Activated CD4-positive, alpha-beta T cell treated with anti-CD3 and anti-CD28 coated beads for 1 hour (primary cell): Measurements from ENCODE around the gene PGP.

Experiments used
- DNase-seq: peaks from one replicate; pipeline ENCODE4 v3.0.0-alpha.2; 2020

Gene PGP

DNA sequence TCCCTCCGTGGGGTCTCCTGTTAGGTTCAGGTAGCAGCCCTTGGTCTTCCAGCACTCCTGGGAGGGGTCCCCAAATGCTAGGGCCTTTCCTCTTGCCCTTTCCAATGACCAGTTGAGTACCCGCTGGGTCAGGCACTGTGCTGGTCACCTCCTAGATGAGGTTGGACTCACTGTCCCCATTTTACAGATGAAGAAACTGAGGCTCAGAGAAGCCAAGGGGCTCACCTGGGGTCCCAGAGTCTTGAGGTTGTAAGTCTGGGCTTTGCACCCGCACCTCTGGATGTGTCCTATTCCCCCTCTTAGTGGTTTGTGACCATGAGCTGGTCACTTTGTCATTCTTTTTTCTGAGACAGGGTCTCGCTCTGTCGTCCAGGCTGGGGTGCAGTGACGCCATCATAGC lies 16.9 kb downstream of the PGP start:
- no peak for DNase-seq

DNA sequence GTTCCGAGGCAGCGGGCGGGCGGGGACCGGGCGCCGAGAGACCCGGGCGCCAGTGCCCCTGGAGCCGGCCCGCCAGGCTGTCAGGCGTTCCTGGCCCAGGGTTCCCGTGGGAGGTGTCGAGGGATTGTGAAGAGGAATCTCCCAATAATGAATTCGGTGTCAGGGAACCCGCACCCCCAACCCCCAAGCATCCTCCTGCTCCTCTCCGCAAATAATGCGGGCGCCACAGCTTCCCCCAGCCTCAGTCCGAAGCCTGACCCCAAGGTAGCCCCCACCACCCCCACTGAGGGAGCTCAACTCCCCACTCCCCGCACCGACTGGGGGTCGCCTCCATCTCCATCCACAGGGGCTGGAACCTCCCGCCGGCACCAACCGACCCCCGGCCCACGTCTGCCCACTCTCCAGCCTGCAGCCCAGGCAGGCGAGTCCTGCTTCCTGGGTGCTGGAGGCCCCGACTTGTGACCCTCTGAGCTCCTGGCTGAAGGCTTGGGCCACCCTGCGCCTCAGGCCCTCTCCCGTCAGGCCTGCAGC lies 17.6 kb downstream of the PGP start:
- DNase-seq: no peak

GRCh38 chr16:2196162-2196980 lies 18.3 kb downstream of the PGP start, which contains the start of gene CASKIN1:
Gene CASKIN1 (minus strand): TSS chr16:2196605. CDS start chr16:2196432, 173 bp downstream.
- no peak for DNase-seq

DNA sequence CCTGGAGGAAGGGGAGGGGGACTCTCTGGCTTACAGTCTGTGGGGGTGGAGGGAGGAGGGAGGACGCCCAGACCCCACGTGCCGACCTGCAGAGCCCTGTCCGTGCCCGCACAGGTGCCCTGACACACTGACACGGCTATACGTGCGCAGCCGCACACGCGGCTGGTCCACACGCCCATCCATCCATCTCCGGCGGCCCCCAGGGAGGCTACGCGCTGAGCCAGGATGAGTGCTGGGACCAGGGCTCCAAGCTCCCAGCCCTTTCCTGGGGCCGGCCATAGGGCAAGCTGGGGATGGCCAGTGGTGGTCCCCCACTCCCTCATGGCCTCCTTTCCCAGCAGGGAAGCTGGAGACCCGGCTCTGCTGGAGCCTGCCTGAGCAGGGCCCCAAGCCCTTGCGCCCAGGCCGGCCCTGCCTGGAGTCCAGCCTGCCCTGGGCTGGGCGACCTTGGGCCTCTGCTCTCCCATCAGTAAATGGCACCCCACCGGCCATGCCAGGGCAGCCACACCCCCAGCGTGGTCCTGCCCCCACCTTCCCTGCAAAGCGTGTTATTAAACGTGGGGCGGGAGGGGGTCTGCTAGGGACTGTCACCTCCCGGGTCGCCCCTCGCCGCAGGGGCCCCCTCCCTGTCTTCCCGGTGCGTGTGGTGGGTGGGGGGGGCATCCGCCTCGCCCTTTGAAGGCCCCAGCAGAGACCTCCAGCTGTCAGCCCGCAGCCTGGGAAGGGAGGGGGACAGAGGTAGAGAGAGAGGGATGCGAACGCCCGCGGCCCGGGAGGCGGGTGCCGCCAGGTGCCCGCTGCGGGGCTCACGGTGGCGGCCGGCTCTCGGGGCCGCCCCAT lies 19.1 kb downstream of the PGP start:
- DNase-seq: no peak

DNA sequence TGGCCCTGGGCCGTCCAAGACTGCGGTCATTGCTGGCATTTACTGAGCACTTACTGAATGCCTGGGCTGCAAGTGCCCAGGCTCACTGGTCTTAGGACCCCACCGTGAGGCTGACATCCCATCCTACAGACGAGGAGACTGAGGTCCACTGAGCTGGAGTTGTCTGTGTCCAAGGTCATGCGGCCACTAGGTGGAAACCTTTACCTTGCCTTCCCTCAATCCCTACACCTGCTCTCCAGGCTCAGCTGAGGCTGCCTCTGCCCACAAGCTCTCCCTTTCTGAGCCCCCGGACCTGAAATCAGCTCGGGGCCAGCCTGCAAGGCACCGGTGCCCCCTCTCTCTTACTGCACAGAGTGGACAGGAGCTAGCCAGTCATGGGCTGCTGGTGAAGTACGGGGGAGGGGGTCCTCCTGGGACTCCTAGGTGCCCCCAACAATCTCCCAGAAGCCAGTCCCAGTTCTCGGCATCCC lies 19.8 kb downstream of the PGP start:
- peak; percentile 33 for DNase-seq

DNA sequence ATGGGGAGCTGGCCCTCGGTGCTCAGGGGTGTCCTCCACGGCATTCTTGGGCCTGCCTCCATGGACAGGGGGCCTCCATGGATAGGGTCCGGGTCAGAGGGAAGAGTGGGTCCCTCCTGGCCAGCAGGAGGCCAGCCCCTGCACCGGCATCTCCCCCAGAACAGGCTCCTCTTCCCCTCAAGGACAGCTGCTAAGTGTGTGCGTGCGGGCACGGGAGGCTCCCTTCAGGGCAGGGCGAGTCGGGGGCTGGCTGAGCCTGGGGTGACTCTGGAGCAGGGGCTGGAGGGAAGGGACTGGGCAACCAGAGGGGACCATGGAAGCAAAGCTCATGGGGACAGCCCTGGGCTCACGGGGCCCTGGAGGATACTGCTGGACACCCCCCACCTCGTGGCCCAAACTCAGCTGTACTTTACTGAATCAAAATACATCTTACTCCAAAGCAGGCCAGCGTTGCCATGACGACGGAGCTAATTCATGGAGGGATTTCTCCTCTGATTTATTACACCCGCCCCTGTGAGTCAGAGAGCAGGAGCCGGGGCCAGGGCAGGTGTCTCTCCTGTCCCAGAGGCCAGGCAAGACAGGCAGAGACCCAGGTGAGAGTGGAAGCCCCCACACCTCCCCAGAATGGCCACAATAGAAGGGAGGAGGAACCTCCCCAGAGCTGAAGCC lies 20.3 kb downstream of the PGP start:
- DNase-seq: no peak

- no peak for DNase-seq
Measured at GRCh38 chr16:2191446-2191706, 23.3 kb downstream of the PGP start.

DNA sequence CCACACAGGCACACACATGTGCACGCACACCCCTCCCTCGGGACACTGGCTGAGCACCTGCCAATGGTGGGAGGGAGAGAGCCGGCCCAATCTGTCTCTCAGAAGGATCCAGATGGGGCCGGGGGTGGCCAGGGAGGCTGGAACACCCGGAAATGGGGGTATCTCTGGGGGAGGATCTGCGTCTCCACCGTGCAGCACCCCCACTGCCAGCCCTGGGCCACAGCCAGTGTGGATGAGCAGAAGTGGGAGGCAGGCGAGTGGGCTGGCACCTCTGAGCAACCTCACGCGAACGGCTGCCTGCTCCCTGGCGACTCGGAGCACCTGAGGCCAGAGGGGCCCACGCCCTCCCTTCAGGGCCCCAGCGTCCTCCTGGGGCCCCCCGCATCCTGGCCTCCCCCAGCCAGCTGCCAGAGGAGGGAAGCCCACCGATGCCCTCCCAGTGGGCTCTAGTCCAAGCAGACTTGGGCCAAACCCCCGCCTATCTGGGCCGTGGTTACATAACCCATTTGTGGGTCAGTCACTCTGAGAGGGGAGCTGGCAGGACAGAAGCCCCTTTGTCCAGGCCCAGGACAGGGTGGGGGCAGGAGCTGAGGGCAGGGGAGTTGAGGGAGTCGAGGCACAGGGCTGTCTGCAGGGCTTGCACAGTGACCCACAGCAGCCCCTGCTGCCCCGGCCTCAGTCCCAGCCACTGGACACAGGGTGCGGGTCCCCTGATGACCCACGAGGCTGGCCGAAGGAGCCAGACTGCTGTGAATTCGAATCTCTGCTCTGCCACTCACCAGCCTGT lies 23.8 kb downstream of the PGP start:
- DNase-seq: no peak

DNA sequence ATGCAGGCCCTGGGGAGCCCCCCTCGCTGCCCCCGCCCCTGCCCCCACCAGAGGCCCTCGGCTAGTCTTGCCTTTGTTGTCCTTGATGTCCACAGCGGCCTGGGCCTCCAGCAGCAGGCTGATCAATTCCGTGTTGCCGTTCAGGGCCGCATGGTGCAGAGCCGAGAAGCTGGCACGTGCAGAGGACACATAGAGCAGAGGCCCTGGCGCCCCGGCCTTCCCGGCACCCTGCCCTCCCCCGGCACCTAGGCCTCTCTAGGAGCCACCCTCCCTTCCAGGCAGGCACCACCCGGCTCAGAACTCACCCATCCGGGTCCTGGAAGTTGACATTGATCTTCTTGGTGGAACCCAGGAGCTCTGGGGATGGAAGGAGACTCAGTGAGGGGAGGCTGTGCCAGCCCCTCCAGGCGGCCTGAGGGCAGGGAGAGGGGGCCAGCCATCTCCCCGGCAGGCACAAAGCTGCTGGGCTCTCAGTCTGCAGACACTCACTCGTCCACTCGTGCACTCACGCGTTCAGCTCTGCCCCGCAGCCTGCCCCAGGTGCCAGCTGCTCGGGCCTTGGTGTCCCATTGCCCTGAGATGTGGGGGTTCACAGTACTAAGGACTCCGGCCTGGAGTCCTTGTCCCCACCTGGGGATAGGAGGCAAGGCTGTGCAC lies 24.5 kb downstream of the PGP start:
- DNase-seq: no peak

DNA sequence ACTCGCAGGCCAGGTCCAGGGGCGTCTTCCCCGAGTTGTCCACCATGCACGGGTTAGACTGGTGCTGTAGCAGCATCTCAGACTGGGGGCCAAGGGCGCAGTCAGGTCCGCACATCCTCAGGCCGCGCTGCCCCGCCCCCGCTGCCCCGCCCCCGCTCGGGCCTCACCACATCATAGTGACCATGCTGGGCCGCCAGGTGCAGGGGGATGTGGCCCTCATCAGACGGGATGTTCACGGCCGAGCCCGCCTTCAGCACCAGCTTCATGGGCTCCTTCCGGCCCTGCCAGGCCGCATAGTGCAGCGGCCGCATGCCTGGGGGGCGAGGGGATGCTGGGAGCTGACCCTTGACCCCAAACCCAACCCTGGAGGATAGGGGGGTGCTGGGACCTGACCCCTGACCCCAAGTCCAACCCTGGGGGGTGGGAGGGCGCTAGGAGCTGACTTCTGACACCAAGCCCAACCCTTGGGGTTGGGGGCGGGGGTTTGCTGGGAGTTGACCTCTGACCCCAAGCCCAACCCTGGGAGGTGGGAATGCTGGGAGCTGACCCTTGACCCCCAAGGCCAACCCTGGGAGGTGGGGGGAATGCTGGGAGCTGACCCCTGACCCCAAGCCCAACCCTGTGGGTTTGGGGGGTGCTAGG lies 25.3 kb downstream of the PGP start:
- no peak for DNase-seq

GRCh38 chr16:2188395-2188794 lies 26.2 kb downstream of the PGP start:
- DNase-seq: no peak

- DNase-seq: no peak
Measured at GRCh38 chr16:2187212-2187611, 27.4 kb downstream of the PGP start.

- DNase-seq: no peak
Measured at GRCh38 chr16:2186505-2186904, 28.1 kb downstream of the PGP start.

DNA sequence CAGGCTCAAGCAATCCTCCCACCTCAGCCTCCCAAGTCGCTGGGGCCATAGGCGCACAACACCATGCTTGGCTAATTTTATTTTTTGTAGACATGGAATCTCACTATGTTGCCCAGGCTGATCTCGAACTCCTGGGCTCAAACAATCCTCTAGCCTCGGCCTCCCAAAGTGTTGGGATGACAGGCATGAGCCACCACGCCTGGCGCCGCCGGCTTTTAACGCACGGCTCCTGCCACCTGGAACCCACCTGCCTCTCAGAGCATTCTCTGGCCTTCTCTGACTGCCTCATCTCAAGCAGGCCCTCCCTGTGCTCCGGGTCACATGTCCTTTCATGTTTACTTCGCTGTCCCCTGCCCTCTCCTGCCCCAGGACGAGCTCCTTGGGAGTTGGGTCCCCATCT lies 28.6 kb downstream of the PGP start:
- no peak for DNase-seq

DNA sequence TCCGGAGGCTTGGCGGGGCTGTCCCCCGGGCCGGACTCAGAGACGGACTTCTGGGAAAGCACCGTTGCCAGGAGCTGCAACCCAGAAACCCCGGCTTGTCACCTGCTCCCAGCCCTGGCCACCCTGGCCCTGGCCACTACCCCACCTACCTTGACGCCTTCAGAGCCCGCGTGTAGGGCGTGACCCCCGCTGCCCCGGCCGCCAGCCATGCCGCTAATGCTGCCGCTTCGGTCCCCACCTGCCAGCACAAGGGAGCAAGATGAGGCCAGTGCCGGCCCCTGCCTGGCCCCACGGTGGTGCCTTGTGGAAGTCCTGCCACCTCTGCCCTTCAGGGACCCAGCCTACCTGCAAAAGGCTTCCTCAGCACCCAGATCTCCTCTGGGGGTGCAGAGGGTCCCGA lies 29.7 kb downstream of the PGP start:
- no peak for DNase-seq

- DNase-seq: no peak
Measured at GRCh38 chr16:2184346-2184745, 30.3 kb downstream of the PGP start.

DNA sequence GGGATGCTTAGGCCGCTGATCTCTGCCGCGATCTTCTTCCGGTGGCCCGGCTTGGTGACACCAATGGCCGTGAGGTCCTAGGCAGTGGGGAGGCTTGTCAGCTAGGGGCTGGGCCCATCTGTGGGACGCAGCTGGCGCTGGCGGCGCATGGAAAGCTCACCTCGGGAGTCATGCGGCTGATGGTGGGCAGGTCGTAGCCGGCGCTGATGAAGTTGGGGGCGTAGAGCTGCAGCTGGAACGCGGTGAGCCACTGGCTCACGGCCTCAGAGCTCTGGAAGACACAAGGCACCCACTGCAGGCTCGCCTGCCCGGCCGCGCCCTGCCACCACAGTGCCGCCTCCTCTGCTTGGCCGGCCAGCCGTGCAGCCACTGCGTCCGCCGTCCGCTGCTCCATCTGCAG lies 31.0 kb downstream of the PGP start:
- DNase-seq: no peak

DNA sequence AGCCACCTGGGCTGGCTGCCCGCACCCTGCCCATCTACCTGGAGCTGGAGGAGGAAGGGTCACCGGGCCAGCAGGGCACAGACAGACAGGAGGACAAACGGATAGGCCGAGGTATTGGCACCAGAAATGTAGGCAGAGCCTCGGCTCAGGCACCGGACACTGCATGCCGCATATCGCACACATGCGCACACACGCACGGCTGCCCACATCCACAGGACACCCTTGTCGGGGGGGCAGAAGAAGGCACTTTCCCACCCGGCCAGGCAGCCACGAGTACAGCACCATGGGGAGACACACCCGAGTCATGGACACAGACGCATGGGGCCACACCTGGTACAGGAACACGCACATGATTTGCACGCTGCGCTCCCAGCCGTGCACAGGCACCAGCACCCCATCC lies 32.7 kb downstream of the PGP start:
- no peak for DNase-seq

DNA sequence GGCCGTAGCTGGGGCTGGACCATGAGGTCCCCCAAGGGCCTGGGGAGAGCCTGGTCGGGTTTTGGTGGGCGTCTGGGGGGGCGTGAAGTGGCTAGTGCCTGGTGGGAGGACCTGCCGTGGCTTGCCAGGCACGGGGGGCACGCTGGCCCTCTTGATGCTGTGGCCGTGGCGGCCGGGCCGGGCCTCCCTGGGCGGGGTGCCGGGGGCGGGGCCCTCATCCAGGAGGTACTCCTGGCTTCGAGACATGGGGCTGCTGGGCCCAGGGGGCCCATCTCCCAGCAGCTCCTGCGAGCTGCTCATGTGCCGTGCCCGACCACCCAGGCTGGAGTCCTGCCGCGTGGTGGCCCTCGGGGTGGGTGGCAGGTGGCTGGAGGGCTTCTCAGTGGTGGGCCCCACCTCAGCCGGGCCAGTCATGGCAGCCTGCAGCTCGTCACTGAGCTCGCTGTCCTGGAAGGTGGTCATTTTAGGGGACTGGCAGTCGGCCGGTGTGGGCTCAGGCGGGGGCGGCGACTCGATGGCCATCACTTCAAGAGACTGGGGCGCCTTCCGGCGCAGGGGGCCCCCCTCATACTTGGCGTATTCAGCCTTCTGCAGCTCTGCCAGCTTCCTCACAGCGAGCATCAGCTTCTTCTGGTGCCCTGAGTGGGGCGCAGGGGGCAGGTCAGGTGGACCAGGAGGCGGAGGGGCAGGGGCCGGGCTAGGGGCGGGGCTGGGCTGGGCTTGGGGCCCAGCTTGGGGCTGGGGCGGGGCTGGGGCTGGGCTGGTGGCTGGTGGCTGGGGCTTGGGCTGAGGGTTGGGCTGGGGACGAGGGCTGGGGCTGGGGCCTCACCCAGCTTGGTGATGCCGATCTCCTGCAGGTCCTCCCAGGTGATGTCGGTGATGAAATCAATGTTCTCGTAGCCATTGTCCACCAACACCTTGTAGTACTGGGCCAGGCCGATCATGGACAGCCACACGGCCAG lies 33.4 kb downstream of the PGP start:
- DNase-seq: no peak

DNA sequence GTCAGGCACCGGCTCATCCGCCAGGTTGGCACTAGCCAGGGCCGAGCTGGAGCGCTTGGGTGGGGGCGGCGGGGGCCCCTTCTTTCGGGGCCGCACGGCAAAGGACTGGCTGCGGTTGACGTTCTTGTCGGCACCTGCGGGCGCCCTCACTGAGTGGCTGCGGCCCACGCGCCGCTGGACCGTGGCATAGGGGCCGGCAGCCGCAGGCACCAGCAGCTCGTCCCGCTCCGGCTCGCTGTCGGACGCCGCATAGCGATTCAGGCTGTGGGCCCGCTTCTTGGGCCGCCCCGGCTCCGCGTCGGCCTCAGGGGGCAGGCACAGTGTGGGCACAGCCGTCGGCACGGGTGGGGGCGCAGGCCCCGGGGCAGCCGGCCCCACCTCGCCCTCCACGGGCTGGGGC lies 34.2 kb downstream of the PGP start:
- DNase-seq: no peak
